Measurements from ENCODE around the gene ALDH3A2.

- TF ChIP-seq POLR2AphosphoS5 (IDR thresholded peaks at IDR 0.05; ENCODE audit: borderline replicate concordance, low read depth, low read length) (no peak), EZH2 (IDR thresholded peaks at IDR 0.05) (no peak)
Measured at GRCh38 chr17:19664136-19664820, 15.7 kb downstream of the ALDH3A2 start.

All from SK-N-MC (cell line).